CD4-positive, alpha-beta T cell treated with Interleukin-10 for 1 hour (primary cell): Measurements from ENCODE around the gene ETV3.

Experiments used
- DNase-seq: peaks from one replicate; pipeline ENCODE4 v3.0.0-alpha.2; 2020

ETV3 gene

GRCh38 chr1:157090196-157090647 is 48.0 kb downstream of the ETV3 start:
- DNase-seq: peak; percentile 83

- no peak for DNase-seq
Measured at GRCh38 chr1:157089789-157090188, 48.4 kb downstream of the ETV3 start.

GRCh38 chr1:157088607-157089006 is 49.6 kb downstream of the ETV3 start:
- DNase-seq: no peak

- DNase-seq: no peak
Measured at GRCh38 chr1:157087030-157087429, 51.2 kb downstream of the ETV3 start.

GRCh38 chr1:157086299-157086698 is 51.9 kb downstream of the ETV3 start:
- DNase-seq: no peak

GRCh38 chr1:157085421-157085820 is 52.8 kb downstream of the ETV3 start:
- DNase-seq: no peak

- no peak for DNase-seq
Measured at GRCh38 chr1:157084720-157085119, 53.5 kb downstream of the ETV3 start.

- DNase-seq: no peak
Measured at GRCh38 chr1:157081707-157082106, 56.5 kb downstream of the ETV3 start.

- DNase-seq: no peak
Measured at GRCh38 chr1:157080714-157081113, 57.5 kb downstream of the ETV3 start.

- DNase-seq: no peak
Measured at GRCh38 chr1:157077394-157077793, 60.8 kb downstream of the ETV3 start.

GRCh38 chr1:157073944-157074685 is 64.1 kb downstream of the ETV3 start:
- DNase-seq: peak; percentile 32
